WTC11 (cell line): ENCODE measurements around the gene VARS2. TPM values are rescaled to one million over a fixed set of nuclear protein-coding genes. Genes with fewer than 3 reads are reported as not detected.

Experiments
- ATAC-seq: fragments of 200-7000 bp; cut with Tn5 transposase; 2 replicates; pipeline ENCODE4 v1.10.0; 2021; ENCODE audit warnings: mild to moderate bottlenecking, moderate library complexity
- CTCF ChIA-PET: fragments of 300-600 bp; sonication (Branson Sonifier 250); formaldehyde crosslinking; loops from one replicate; lab custom pipeline; 2021; ENCODE audit warnings: antibody characterized with exemption; lab: Charles Lee
- POLR2A ChIA-PET: fragments of 350-600 bp; sonication (Branson Sonifier 250); formaldehyde crosslinking; loops from one replicate; lab custom pipeline; 2021; ENCODE audit warnings: antibody characterized with exemption; lab: Charles Lee
- DNase-seq: peaks from one replicate; pipeline ENCODE4 v3.0.0; 2021; ENCODE audit warnings: low spot score
- H3K27ac Mint-ChIP-seq: 2 replicates; pipeline ENCODE4 v1.8.0; 2021; ENCODE audit warnings: mixed read lengths
- H3K27me3 Mint-ChIP-seq: 2 replicates; pipeline ENCODE4 v1.8.0; 2021; ENCODE audit warnings: low read depth, mild to moderate bottlenecking, moderate library complexity, mixed read lengths
- H3K36me3 Mint-ChIP-seq: 2 replicates; pipeline ENCODE4 v1.8.0; 2021; ENCODE audit warnings: mixed read lengths
- H3K4me1 Mint-ChIP-seq: 2 replicates; pipeline ENCODE4 v1.8.0; 2022; ENCODE audit warnings: mixed read lengths
- H3K4me3 Mint-ChIP-seq: 2 replicates; pipeline ENCODE4 v1.8.0; 2021; ENCODE audit warnings: mild to moderate bottlenecking, moderate library complexity, mixed read lengths
- H3K9me3 Mint-ChIP-seq: 2 replicates; pipeline ENCODE4 v1.8.0; 2021; ENCODE audit warnings: mixed read lengths
- ESRRA ChIP-seq: sonication (generic); formaldehyde crosslinking; IDR thresholded peaks from 2 replicates; pipeline ENCODE4 v1.8.1; 2022; ENCODE audit warnings: mild to moderate bottlenecking, missing genetic modification reagents, borderline replicate concordance
- ETV6 ChIP-seq: sonication (generic); formaldehyde crosslinking; IDR thresholded peaks from 2 replicates; pipeline ENCODE4 v1.8.1; 2022; ENCODE audit warnings: mild to moderate bottlenecking, missing genetic modification reagents
- GABPB1 ChIP-seq: sonication (generic); formaldehyde crosslinking; IDR thresholded peaks from 2 replicates; pipeline ENCODE4 v1.8.1; 2023; ENCODE audit warnings: mild to moderate bottlenecking, missing genetic modification reagents
- IRF2 ChIP-seq: sonication (generic); formaldehyde crosslinking; IDR thresholded peaks from 2 replicates; pipeline ENCODE4 v1.8.0; 2022; ENCODE audit warnings: low read depth, missing genetic modification reagents, borderline replicate concordance
- RELA ChIP-seq: sonication (generic); formaldehyde crosslinking; IDR thresholded peaks from 2 replicates; pipeline ENCODE4 v1.8.1; 2022; ENCODE audit warnings: missing genetic modification reagents, mild to moderate bottlenecking, borderline replicate concordance
- SP1 ChIP-seq: sonication (generic); formaldehyde crosslinking; conservative IDR thresholded peaks from 2 replicates; pipeline ENCODE4 v1.8.1; 2022; ENCODE audit warnings: missing genetic modification reagents
- ZNF121 ChIP-seq: sonication (generic); formaldehyde crosslinking; IDR thresholded peaks from 2 replicates; pipeline ENCODE4 v1.8.0; 2023; ENCODE audit warnings: missing genetic modification reagents
- ZNF138 ChIP-seq: sonication (generic); formaldehyde crosslinking; conservative IDR thresholded peaks from 2 replicates; pipeline ENCODE4 v1.8.1; 2022; ENCODE audit warnings: mild to moderate bottlenecking, moderate library complexity, missing genetic modification reagents
- ZNF263 ChIP-seq: sonication (generic); formaldehyde crosslinking; IDR thresholded peaks from 2 replicates; pipeline ENCODE4 v1.8.1; 2022; ENCODE audit warnings: low read depth, mild to moderate bottlenecking, moderate library complexity, missing genetic modification reagents
- total RNA-seq: library from RNA; stranded (reverse); gene quantifications from 3 replicates; pipeline ENCODE4 v1.2.3, GENCODE V29; 2021
- TF ChIP-seq, protein P1 (sequence below): sonication (generic); formaldehyde crosslinking; IDR thresholded peaks from 2 replicates; pipeline ENCODE4 v1.8.0; 2023; ENCODE audit warnings: missing genetic modification reagents
- TF ChIP-seq, protein P2 (sequence below): sonication (generic); formaldehyde crosslinking; IDR thresholded peaks from 2 replicates; pipeline ENCODE4 v1.8.0; 2022; ENCODE audit warnings: mild to moderate bottlenecking, missing genetic modification reagents
- TF ChIP-seq, protein P3 (sequence below): sonication (generic); formaldehyde crosslinking; IDR thresholded peaks from 2 replicates; pipeline ENCODE4 v1.8.1; 2023; ENCODE audit warnings: mild to moderate bottlenecking, missing genetic modification reagents
- TF ChIP-seq, protein P4 (sequence below): fragments of 200-600 bp; IDR thresholded peaks from 2 replicates; pipeline ENCODE4 v1.8.0; 2022; ENCODE audit warnings: antibody characterized with exemption
- TF ChIP-seq, protein P5 (sequence below): sonication (generic); formaldehyde crosslinking; IDR thresholded peaks from 2 replicates; pipeline ENCODE4 v1.8.1; 2022; ENCODE audit warnings: mild to moderate bottlenecking, moderate library complexity, missing genetic modification reagents
- TF ChIP-seq, protein P6 (sequence below): fragments of 250-450 bp; sonication (Bioruptor Pico); IDR thresholded peaks from 2 replicates; pipeline ENCODE4 v1.9.0; 2021; ENCODE audit warnings: mild to moderate bottlenecking, borderline replicate concordance

VARS2 gene
- total RNA-seq, 1 experiment from 2014 or later: 65.6 TPM

DNA sequence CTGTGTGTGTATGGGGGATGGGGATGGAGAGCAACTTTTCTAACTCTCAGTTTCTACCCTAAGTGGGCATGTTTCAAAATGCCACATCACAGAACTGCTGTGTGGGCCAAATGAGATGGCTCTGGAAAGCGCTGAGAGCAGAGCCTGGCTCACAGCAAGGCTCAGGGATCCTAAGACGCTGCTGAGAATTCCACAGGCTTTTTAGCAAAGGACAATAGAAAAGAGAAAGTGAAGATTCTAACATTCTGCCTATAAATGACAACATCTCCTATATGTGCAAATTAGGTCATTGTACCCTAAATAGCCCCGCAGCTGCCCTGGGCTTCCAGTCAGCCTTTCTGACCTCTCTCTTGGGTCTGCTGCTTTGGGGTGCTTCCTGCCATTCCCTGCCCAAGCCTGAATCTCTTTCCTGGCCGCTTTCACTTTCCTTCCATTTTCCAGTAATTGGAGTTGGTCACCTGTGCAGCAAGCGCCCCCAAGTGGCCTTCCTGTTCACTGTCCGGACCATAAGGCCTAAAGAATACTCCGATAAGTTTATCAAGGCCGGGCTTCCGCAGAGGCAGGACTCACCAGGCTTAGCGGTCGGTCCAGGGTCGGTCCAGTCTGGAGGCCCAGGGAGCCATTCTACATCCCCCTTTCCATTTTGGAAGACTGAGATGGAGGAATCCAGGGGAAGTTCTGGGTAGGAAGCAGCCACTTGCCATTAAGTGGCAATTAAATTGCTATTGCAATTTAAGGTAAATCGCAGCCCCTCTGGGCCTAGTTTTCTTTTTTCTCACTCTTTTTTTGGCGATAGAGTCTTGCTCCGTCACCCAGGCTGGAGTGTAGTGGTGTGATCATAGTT is 36.4 kb upstream of the VARS2 start:
- CTCF ChIA-PET: interaction anchor here (0.7 to 13.3 kb wide), 13 partner anchors 9 to 210 kb away, joined by 3 to 164 read pairs (median 4); partner anchors contain the start of gene VARS2
- no peak overlapping the region for H3K4me3 Mint-ChIP-seq
- POLR2A ChIA-PET: no interaction called here
- DNase-seq (peak; percentile 89), ATAC-seq (peak; percentile 54)
- H3K27me3 Mint-ChIP-seq: no peaks in the 10 kb centered on the region
- peaks cover 61% of the 10 kb centered on the region for H3K4me1 Mint-ChIP-seq
- H3K36me3 Mint-ChIP-seq: peaks cover 14% of the 10 kb centered on the region
- no peak for TF ChIP-seq ZNF263 (CRISPR knock-in tag)
- peak; percentile 15; the same call in 1 of the 2 replicates for TF ChIP-seq GABPB1
- TF ChIP-seq IRF2 (CRISPR knock-in tag): no peak
- TF ChIP-seq ZNF138 (CRISPR knock-in tag): no peak
- TF ChIP-seq, protein P1, sequence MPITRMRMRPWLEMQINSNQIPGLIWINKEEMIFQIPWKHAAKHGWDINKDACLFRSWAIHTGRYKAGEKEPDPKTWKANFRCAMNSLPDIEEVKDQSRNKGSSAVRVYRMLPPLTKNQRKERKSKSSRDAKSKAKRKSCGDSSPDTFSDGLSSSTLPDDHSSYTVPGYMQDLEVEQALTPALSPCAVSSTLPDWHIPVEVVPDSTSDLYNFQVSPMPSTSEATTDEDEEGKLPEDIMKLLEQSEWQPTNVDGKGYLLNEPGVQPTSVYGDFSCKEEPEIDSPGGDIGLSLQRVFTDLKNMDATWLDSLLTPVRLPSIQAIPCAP (CRISPR knock-in tag): no peak
- TF ChIP-seq, protein P2, sequence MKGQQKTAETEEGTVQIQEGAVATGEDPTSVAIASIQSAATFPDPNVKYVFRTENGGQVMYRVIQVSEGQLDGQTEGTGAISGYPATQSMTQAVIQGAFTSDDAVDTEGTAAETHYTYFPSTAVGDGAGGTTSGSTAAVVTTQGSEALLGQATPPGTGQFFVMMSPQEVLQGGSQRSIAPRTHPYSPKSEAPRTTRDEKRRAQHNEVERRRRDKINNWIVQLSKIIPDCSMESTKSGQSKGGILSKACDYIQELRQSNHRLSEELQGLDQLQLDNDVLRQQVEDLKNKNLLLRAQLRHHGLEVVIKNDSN (CRISPR knock-in tag): no peak
- TF ChIP-seq, protein P3, sequence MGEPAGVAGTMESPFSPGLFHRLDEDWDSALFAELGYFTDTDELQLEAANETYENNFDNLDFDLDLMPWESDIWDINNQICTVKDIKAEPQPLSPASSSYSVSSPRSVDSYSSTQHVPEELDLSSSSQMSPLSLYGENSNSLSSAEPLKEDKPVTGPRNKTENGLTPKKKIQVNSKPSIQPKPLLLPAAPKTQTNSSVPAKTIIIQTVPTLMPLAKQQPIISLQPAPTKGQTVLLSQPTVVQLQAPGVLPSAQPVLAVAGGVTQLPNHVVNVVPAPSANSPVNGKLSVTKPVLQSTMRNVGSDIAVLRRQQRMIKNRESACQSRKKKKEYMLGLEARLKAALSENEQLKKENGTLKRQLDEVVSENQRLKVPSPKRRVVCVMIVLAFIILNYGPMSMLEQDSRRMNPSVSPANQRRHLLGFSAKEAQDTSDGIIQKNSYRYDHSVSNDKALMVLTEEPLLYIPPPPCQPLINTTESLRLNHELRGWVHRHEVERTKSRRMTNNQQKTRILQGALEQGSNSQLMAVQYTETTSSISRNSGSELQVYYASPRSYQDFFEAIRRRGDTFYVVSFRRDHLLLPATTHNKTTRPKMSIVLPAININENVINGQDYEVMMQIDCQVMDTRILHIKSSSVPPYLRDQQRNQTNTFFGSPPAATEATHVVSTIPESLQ (CRISPR knock-in tag): no peak
- TF ChIP-seq, protein P4, sequence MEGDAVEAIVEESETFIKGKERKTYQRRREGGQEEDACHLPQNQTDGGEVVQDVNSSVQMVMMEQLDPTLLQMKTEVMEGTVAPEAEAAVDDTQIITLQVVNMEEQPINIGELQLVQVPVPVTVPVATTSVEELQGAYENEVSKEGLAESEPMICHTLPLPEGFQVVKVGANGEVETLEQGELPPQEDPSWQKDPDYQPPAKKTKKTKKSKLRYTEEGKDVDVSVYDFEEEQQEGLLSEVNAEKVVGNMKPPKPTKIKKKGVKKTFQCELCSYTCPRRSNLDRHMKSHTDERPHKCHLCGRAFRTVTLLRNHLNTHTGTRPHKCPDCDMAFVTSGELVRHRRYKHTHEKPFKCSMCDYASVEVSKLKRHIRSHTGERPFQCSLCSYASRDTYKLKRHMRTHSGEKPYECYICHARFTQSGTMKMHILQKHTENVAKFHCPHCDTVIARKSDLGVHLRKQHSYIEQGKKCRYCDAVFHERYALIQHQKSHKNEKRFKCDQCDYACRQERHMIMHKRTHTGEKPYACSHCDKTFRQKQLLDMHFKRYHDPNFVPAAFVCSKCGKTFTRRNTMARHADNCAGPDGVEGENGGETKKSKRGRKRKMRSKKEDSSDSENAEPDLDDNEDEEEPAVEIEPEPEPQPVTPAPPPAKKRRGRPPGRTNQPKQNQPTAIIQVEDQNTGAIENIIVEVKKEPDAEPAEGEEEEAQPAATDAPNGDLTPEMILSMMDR: peak; percentile 75
- TF ChIP-seq, protein P5, sequence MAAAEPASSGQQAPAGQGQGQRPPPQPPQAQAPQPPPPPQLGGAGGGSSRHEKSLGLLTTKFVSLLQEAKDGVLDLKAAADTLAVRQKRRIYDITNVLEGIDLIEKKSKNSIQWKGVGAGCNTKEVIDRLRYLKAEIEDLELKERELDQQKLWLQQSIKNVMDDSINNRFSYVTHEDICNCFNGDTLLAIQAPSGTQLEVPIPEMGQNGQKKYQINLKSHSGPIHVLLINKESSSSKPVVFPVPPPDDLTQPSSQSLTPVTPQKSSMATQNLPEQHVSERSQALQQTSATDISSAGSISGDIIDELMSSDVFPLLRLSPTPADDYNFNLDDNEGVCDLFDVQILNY: no peak
- TF ChIP-seq ESRRA (CRISPR knock-in tag): no peak
- TF ChIP-seq ETV6: peak; percentile 87
- 0 out of 2 replicates have a peak, but pooled peaks have one; percentile 31 for TF ChIP-seq SP1 (CRISPR knock-in tag)
- TF ChIP-seq, all 79 proteins: peak for 4
- Mint-ChIP-seq H3K27ac (peak overlapping the region; percentile 89), H3K9me3 (peaks cover 18% of the 10 kb centered on the region)

DNA sequence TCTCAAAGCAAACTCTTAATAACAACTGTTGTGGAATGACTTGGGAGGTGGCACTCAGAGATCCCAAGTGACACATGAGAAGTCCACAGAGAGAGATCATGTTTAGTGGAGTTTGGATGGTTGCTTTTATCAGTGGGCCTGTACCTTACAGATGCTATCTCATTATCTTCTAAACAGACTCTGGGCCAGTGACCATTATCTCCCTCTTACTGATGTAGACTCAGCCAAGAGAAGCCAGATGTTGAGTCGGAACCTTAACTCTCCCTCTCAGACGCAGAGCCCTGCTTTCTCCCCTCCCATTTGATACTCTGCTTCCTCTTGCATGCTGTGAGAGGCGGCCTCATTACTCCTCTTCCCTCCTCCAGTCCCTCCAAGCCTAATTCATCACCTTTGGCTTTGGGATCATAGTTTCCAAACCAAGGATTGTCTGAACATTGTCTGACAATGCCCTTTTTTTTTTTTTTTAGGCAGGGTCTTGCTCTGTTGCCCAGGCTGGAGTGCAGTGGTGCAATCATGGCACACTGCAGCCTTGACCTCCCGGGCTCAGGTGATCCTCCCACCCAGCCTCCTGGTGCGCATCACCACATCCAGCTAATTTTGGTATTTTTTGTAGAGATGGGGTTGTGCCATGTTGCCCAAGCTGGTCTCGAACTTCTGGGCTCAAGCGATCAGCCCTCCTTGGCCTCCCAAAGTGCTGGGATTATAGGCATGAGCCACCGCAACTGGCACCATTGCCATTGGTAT is 34.2 kb upstream of the VARS2 start:
- Mint-ChIP-seq H3K9me3 (peaks cover 5% of the 10 kb centered on the region), H3K27ac (peak overlapping the region; percentile 88), H3K4me3 (peak overlapping the region; percentile 93; the same call in 1 of the 2 replicates), H3K4me1 (peaks cover 71% of the 10 kb centered on the region), H3K27me3 (no peaks in the 10 kb centered on the region), H3K36me3 (peaks cover 4% of the 10 kb centered on the region)
- DNase-seq (peak; percentile 7), ATAC-seq (no peak)
- POLR2A ChIA-PET: interaction anchor here (0.8 to 3.3 kb wide), 7 partner anchors 27 to 191 kb away, joined by 3 to 25 read pairs (median 5); partner anchors contain the start of gene VARS2
- TF ChIP-seq RELA (CRISPR knock-in tag): no peak
- peak; percentile 98 for TF ChIP-seq ZNF121 (CRISPR knock-in tag)
- TF ChIP-seq SP1 (CRISPR knock-in tag): 0 out of 2 replicates have a peak, but pooled peaks have one; percentile 12
- TF ChIP-seq, protein P6, sequence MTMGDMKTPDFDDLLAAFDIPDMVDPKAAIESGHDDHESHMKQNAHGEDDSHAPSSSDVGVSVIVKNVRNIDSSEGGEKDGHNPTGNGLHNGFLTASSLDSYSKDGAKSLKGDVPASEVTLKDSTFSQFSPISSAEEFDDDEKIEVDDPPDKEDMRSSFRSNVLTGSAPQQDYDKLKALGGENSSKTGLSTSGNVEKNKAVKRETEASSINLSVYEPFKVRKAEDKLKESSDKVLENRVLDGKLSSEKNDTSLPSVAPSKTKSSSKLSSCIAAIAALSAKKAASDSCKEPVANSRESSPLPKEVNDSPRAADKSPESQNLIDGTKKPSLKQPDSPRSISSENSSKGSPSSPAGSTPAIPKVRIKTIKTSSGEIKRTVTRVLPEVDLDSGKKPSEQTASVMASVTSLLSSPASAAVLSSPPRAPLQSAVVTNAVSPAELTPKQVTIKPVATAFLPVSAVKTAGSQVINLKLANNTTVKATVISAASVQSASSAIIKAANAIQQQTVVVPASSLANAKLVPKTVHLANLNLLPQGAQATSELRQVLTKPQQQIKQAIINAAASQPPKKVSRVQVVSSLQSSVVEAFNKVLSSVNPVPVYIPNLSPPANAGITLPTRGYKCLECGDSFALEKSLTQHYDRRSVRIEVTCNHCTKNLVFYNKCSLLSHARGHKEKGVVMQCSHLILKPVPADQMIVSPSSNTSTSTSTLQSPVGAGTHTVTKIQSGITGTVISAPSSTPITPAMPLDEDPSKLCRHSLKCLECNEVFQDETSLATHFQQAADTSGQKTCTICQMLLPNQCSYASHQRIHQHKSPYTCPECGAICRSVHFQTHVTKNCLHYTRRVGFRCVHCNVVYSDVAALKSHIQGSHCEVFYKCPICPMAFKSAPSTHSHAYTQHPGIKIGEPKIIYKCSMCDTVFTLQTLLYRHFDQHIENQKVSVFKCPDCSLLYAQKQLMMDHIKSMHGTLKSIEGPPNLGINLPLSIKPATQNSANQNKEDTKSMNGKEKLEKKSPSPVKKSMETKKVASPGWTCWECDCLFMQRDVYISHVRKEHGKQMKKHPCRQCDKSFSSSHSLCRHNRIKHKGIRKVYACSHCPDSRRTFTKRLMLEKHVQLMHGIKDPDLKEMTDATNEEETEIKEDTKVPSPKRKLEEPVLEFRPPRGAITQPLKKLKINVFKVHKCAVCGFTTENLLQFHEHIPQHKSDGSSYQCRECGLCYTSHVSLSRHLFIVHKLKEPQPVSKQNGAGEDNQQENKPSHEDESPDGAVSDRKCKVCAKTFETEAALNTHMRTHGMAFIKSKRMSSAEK (CRISPR knock-in tag): 0 out of 2 replicates have a peak, but pooled peaks have one; percentile 13
- CTCF ChIA-PET: interaction anchor here (0.6 to 13.3 kb wide), 17 partner anchors 10 to 398 kb away, joined by 3 to 164 read pairs (median 5); partner anchors contain the start of gene VARS2
